Activated T-cell treated with anti-CD3 and anti-CD28 coated beads, Interleukin-2, amount 50 U/mL, for 4 hours (primary cell): ENCODE data around the gene SEM1. TPM values are rescaled to one million over a fixed set of nuclear protein-coding genes. Genes with fewer than 3 reads are reported as not detected.

ENCODE experiments used
- ATAC-seq, 2 donors: fragments of 200-7000 bp; cut with Tn5 transposase; one replicate each; pipeline ENCODE4 v1.10.0; 2021
- DNase-seq: peaks from one replicate; pipeline ENCODE4 v3.0.0-alpha.2; 2020
- H3K27me3 Mint-ChIP-seq: one replicate; pipeline ENCODE4 v1.8.0; 2021; ENCODE audit warnings: low read depth, mixed read lengths
- H3K36me3 Mint-ChIP-seq: one replicate; pipeline ENCODE4 v1.8.0; 2022; ENCODE audit warnings: mixed read lengths; ENCODE audit not compliant: insufficient read depth
- H3K4me1 Mint-ChIP-seq: one replicate; pipeline ENCODE4 v1.8.0; 2021; ENCODE audit warnings: low read depth, mixed read lengths
- H3K4me3 Mint-ChIP-seq: one replicate; pipeline ENCODE4 v1.8.0; 2021; ENCODE audit warnings: mild to moderate bottlenecking, moderate library complexity, mixed read lengths
- H3K9me3 Mint-ChIP-seq: one replicate; pipeline ENCODE4 v1.8.0; 2021; ENCODE audit warnings: mixed read lengths
- total RNA-seq, 3 donors: library from RNA; stranded (reverse); gene quantifications; one replicate each; pipeline ENCODE4 v1.2.1, GENCODE V29; 2021

The SEM1 gene
- total RNA-seq, 3 donors from 2014 or later, result 58.0 to 77.1 (median 63.0) TPM

DNA sequence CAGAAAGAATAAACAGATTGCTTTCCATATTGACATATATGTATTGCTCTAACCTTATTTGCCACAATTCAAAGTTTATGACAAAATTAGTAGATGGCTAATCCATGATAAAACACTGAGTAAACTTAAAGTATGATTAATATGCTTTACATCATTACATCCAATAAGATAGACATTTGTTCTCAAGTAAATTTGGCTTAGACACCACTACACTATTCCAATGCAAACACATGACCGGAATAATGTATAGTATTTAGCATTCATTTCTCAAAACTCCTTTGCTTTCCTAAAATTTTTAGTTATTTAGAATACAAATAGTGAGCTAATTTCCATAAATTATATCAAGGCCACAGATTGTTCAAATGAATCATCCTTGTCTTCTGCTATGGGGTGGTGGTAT lies 20.2 kb downstream of the SEM1 start:
- Mint-ChIP-seq H3K4me1 (peaks cover 32% of the 10 kb centered on the region), H3K27me3 (no peaks in the 10 kb centered on the region), H3K36me3 (peaks cover 38% of the 10 kb centered on the region), H3K9me3 (no peaks in the 10 kb centered on the region), H3K4me3 (no peak overlapping the region)
- DNase-seq, result no peak
- ATAC-seq, result no peak

DNA sequence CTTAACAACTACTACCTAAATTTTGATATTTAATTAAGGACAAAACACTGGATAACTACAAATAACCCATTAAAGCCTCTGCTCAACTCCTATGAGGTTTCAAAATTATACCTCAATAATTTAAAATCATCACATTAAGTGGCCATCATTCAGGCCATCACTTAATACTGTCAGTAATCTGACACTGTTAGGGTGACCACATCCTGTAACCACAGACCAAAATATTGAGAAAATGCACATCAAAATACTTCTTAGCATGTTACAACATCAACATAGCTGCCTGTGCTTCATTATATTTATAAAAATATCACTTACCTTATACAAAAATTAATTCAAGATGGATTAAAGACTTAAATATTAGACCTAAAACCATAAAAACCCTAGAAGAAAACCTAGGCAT lies 23.3 kb downstream of the SEM1 start:
- H3K27me3 Mint-ChIP-seq, result no peaks in the 10 kb centered on the region
- peaks cover 53% of the 10 kb centered on the region for H3K36me3 Mint-ChIP-seq
- H3K9me3 Mint-ChIP-seq, result peaks cover 8% of the 10 kb centered on the region
- DNase-seq (no peak), ATAC-seq (no peak)
- H3K4me3 Mint-ChIP-seq, result no peak overlapping the region
- H3K4me1 Mint-ChIP-seq, result peaks cover 28% of the 10 kb centered on the region

- H3K9me3 Mint-ChIP-seq, result peaks cover 11% of the 10 kb centered on the region
- DNase-seq (no peak), ATAC-seq (no peak)
- H3K36me3 Mint-ChIP-seq, result peaks cover 56% of the 10 kb centered on the region
- H3K27me3 Mint-ChIP-seq, result no peaks in the 10 kb centered on the region
- peaks cover 30% of the 10 kb centered on the region for H3K4me1 Mint-ChIP-seq
- no peak overlapping the region for H3K4me3 Mint-ChIP-seq
These were observed 23.9 kb downstream of the SEM1 start for GRCh38 chr7:96685755-96686154.

DNA sequence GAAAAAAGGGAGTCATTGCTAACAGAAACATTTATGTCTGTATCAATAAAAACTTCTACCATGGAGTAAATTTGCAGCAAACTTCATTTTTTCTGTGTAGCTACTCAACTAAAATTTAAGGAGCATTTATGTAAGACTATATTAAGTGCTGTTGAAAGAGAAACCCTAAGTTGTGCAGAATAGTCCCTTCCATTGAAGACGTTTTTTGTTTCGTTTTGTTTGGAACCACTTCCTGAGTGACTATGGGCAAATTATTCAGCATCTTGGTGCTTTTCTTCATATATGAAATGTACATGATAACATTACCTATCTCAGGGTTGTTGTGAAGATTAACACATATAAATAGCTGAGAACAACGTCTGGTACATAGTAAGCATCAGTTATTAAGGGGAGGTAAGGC lies 24.3 kb downstream of the SEM1 start:
- H3K27me3 Mint-ChIP-seq, result no peaks in the 10 kb centered on the region
- no peak for DNase-seq
- ATAC-seq, result no peak
- H3K36me3 Mint-ChIP-seq, result peaks cover 57% of the 10 kb centered on the region
- no peak overlapping the region for H3K4me3 Mint-ChIP-seq
- H3K4me1 Mint-ChIP-seq, result peaks cover 31% of the 10 kb centered on the region
- peaks cover 11% of the 10 kb centered on the region for H3K9me3 Mint-ChIP-seq

DNA sequence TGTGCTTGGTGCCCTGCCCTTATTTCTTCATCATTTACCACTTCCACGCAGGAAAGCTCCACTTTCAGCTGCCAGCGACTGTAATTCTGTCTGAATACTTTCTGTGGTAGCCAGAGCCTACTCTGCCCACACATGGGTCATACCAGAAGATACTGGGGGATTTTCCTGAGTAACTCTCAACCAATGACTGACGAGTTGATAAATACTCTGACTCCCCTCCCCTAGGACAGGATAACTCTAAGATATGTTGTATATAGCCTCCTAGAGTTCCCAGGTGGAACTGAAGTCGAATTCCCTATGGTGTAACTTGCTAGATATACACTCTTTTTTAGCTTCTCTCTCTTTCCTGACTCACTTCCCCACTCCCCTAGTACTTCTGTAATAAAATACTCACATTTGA lies 29.8 kb downstream of the SEM1 start:
- Mint-ChIP-seq H3K4me3 (no peak overlapping the region), H3K9me3 (peaks cover 11% of the 10 kb centered on the region), H3K4me1 (peaks cover 9% of the 10 kb centered on the region), H3K36me3 (peaks cover 42% of the 10 kb centered on the region), H3K27me3 (no peaks in the 10 kb centered on the region)
- DNase-seq (no peak), ATAC-seq (no peak)

DNA sequence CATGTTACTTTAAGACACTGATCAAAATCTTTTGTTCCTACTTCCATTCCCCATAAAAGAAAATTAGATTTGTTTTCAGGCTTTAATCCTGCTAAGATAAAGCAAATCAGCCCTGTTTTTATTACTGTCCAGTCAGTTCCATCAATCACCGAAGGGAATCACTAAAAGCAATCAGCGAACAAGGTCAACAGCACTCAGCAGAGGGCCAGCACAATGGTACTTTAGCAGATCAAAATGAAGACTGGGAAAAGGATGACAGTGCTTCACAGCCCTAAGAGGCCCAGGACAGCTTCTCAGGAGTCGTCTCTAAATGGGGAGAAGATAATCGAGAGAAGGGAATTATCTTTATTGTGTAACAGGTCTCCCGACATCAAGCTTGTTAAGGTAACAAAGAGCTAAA lies 32.7 kb downstream of the SEM1 start:
- Mint-ChIP-seq H3K27me3 (no peaks in the 10 kb centered on the region), H3K4me1 (peaks cover 4% of the 10 kb centered on the region), H3K4me3 (no peak overlapping the region), H3K36me3 (peaks cover 22% of the 10 kb centered on the region), H3K9me3 (peaks cover 3% of the 10 kb centered on the region)
- ATAC-seq (no peak), DNase-seq (no peak)

GRCh38 chr7:96675548-96675947 lies 34.1 kb downstream of the SEM1 start:
- Mint-ChIP-seq H3K36me3 (peaks cover 12% of the 10 kb centered on the region), H3K27me3 (no peaks in the 10 kb centered on the region)

GRCh38 chr7:96674565-96674964 lies 35.1 kb downstream of the SEM1 start:
- H3K27me3 Mint-ChIP-seq, result no peaks in the 10 kb centered on the region
- H3K36me3 Mint-ChIP-seq, result peaks cover 15% of the 10 kb centered on the region
- H3K4me1 Mint-ChIP-seq, result no peaks in the 10 kb centered on the region
- H3K4me3 Mint-ChIP-seq, result no peak overlapping the region
- ATAC-seq (no peak), DNase-seq (no peak)
- no peaks in the 10 kb centered on the region for H3K9me3 Mint-ChIP-seq

More at GRCh38 chr7:96675548-96675947, 34.1 kb downstream of the SEM1 start:
- no peaks in the 10 kb centered on the region for H3K9me3 Mint-ChIP-seq
- peaks cover under 1% of the 10 kb centered on the region for H3K4me1 Mint-ChIP-seq
- no peak for ATAC-seq
- DNase-seq, result no peak
- H3K4me3 Mint-ChIP-seq, result no peak overlapping the region

DNA sequence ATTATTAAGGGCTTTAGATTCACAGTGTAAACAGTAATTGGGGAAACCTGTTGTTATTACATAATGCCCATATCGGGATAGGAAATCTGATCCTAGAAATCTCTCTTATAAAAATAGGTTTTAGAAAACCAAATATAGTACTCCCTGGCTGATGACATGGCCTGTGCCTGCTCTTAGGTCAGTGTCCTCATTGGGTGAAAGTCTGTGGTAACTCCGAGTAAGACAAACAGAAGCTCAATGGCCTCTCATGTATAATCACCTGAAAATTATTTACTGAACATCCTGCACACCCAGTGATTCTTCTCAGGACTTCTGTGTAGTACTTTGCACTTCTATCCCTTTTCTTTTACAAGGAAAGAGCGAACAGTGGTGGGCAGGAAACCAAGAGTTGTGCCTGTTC lies 37.8 kb downstream of the SEM1 start:
- Mint-ChIP-seq H3K9me3 (no peaks in the 10 kb centered on the region), H3K27me3 (no peaks in the 10 kb centered on the region), H3K36me3 (peaks cover 17% of the 10 kb centered on the region), H3K4me1 (no peaks in the 10 kb centered on the region), H3K4me3 (no peak overlapping the region)
- ATAC-seq (no peak), DNase-seq (no peak)

- Mint-ChIP-seq H3K4me3 (no peak overlapping the region), H3K9me3 (no peaks in the 10 kb centered on the region), H3K4me1 (no peaks in the 10 kb centered on the region), H3K27me3 (no peaks in the 10 kb centered on the region), H3K36me3 (peaks cover 20% of the 10 kb centered on the region)
- ATAC-seq, result no peak
- no peak for DNase-seq
These were observed 39.0 kb downstream of the SEM1 start for GRCh38 chr7:96670338-96671289.

GRCh38 chr7:96669812-96670211 lies 39.8 kb downstream of the SEM1 start:
- no peaks in the 10 kb centered on the region for H3K4me1 Mint-ChIP-seq
- DNase-seq (no peak), ATAC-seq (no peak)
- no peaks in the 10 kb centered on the region for H3K27me3 Mint-ChIP-seq
- no peaks in the 10 kb centered on the region for H3K9me3 Mint-ChIP-seq
- H3K36me3 Mint-ChIP-seq, result peaks cover 20% of the 10 kb centered on the region
- H3K4me3 Mint-ChIP-seq, result no peak overlapping the region

DNA sequence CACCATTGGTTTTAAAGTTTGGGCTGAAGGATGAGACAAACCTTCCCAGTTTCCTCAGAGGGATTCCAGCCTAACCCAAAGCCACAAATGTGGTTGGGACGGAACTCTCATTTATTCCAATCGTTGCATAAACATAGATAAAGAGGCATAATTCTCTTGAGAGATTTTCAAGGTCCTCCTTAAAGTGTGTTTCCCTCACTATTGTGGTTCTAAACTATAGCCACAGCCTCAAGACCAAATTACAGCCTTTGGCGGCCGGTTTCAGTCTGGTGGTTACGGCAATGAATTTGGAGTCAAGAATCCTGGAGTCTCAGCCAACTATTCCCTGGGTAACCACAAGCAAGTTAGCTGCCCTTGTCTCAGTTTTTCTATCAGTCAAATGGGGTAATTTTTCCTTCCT lies 42.6 kb downstream of the SEM1 start:
- ATAC-seq, result no peak
- H3K27me3 Mint-ChIP-seq, result no peaks in the 10 kb centered on the region
- H3K36me3 Mint-ChIP-seq, result peaks cover 20% of the 10 kb centered on the region
- H3K4me1 Mint-ChIP-seq, result peaks cover 17% of the 10 kb centered on the region
- H3K9me3 Mint-ChIP-seq, result no peaks in the 10 kb centered on the region
- H3K4me3 Mint-ChIP-seq, result no peak overlapping the region
- DNase-seq, result no peak

GRCh38 chr7:96665689-96666088 lies 44.0 kb downstream of the SEM1 start:
- no peak for ATAC-seq
- no peak for DNase-seq
- H3K4me1 Mint-ChIP-seq, result peaks cover 17% of the 10 kb centered on the region
- H3K4me3 Mint-ChIP-seq, result no peak overlapping the region
- H3K27me3 Mint-ChIP-seq, result no peaks in the 10 kb centered on the region
- peaks cover 20% of the 10 kb centered on the region for H3K36me3 Mint-ChIP-seq
- no peaks in the 10 kb centered on the region for H3K9me3 Mint-ChIP-seq

GRCh38 chr7:96664793-96665192 lies 44.9 kb downstream of the SEM1 start:
- H3K27me3 Mint-ChIP-seq, result no peaks in the 10 kb centered on the region
- H3K36me3 Mint-ChIP-seq, result peaks cover 19% of the 10 kb centered on the region
- H3K4me1 Mint-ChIP-seq, result peaks cover 17% of the 10 kb centered on the region
- H3K9me3 Mint-ChIP-seq, result no peaks in the 10 kb centered on the region
- ATAC-seq, result no peak
- no peak for DNase-seq
- H3K4me3 Mint-ChIP-seq, result no peak overlapping the region

DNA sequence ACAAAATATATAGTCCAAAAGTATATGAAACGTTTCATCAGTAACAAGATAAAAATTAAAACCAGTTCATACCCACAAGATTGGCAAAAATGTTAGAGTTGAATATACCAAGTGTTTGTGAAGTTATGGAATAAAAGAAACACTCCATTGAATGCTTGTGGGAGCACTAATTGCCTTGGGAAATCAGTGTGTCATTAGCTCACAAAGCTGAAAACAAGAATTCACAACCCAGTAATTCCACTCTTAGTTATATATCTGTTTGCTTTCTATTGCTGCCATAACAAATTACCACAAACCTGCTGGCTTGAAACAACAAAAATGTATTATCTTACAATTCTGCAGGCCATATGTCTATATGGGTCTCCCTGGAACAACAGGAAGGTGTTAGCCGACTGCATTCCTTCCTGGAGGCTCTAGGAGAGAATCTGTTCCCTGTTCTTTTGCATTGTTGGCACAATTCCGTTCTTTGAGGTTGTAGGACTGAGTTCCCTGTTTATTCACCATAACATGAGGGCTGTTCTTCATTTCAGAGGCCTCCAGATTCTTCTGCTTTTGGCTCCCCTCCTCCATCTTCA lies 45.7 kb downstream of the SEM1 start:
- ATAC-seq, result no peak
- Mint-ChIP-seq H3K4me1 (peaks cover 17% of the 10 kb centered on the region), H3K9me3 (no peaks in the 10 kb centered on the region), H3K27me3 (no peaks in the 10 kb centered on the region), H3K36me3 (peaks cover 19% of the 10 kb centered on the region), H3K4me3 (no peak overlapping the region)
- no peak for DNase-seq
